GM18909 (cell line): ENCODE results near the gene ZNF532.
"Not testable (repeated sequence)": the region's sequence is repeated elsewhere in the genome, so short reads cannot be mapped to it uniquely, and the experiment has no call there.

ENCODE experiments used
- ATAC-seq: cut with Tn5 transposase; IDR thresholded peaks from one replicate; pipeline ENCODE4 v1.9.1; 2021; ENCODE audit warnings: mild to moderate bottlenecking; ENCODE audit not compliant: unreplicated experiment, poor library complexity

The ZNF532 gene, protein sequence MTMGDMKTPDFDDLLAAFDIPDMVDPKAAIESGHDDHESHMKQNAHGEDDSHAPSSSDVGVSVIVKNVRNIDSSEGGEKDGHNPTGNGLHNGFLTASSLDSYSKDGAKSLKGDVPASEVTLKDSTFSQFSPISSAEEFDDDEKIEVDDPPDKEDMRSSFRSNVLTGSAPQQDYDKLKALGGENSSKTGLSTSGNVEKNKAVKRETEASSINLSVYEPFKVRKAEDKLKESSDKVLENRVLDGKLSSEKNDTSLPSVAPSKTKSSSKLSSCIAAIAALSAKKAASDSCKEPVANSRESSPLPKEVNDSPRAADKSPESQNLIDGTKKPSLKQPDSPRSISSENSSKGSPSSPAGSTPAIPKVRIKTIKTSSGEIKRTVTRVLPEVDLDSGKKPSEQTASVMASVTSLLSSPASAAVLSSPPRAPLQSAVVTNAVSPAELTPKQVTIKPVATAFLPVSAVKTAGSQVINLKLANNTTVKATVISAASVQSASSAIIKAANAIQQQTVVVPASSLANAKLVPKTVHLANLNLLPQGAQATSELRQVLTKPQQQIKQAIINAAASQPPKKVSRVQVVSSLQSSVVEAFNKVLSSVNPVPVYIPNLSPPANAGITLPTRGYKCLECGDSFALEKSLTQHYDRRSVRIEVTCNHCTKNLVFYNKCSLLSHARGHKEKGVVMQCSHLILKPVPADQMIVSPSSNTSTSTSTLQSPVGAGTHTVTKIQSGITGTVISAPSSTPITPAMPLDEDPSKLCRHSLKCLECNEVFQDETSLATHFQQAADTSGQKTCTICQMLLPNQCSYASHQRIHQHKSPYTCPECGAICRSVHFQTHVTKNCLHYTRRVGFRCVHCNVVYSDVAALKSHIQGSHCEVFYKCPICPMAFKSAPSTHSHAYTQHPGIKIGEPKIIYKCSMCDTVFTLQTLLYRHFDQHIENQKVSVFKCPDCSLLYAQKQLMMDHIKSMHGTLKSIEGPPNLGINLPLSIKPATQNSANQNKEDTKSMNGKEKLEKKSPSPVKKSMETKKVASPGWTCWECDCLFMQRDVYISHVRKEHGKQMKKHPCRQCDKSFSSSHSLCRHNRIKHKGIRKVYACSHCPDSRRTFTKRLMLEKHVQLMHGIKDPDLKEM (N-terminal part only)

DNA sequence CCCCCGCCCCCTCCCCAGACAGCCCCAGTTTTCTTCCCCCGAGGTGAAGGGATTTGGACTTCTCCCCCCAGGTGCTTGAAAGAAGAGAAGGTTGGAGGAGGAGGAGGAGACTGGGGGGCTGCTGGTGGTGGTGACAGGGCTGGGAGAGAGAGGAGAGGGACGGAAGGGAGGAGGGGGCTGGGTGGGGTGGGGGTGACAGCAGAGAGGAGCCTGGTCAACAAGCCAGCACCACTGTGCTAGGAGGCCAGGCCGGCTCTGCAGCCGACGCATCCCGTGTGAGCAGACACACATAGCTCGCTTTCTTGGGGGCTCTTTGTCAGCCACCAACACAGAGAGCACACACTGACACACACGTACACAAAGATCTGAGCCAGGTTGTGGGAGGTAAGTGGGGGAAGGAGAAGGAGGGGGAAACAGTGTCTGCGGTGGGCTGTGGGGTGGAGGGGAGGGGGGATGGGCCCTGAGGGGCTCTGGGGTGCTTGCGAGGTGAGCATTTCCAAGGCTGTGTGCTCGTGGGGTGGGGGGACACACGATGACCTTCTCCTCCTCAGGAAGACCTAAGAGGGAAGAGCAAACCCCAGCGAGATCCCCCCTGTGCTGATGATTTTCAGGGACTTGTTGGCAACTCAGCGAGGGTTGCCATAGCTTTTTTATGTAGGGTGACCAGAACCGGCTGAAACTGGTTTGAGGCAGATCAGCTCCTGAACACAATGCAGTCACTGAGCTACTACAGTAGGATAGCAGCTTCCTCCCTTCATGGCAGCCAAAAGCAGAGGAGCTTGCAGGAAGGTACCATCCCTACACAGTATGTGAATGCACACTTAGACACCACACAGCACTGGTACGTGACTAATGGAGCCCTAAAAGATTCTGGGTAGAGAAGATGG lies at the start of gene ZNF532:
Gene ZNF532, plus strand, starts transcription at position 732 of the 887 bp plus-strand sequence. CDS start 53,411 bp downstream, outside the sequence.
- no peak for ATAC-seq

DNA sequence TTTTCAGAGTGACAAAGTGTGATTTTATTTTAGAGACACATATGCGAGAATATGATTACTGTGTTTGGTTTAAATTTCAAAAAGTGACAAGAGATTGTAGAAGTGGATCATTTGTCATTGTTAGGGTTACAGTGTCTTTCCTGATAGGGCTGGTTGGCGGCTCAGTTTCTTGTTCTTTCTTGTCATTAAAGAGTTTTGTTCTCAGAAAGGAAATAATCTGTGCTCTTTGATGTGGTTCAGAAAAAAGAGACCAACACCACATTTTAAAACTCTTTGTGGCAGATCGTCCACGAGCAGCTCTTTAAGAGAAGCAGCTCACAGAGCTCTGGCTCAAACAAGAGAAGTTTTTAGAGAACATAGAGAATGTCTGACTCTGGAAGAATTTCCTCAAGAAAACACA lies 45.6 kb upstream of the ZNF532 start:
- ATAC-seq: no peak

- ATAC-seq: no peak
Observed at GRCh38 chr18:58820251-58820650, 44.4 kb upstream of the ZNF532 start.

- ATAC-seq: no peak
Observed at GRCh38 chr18:58822944-58823343, 41.7 kb upstream of the ZNF532 start.

- no peak for ATAC-seq
Observed at GRCh38 chr18:58823412-58823811, 41.3 kb upstream of the ZNF532 start.

GRCh38 chr18:58826926-58827325 lies 37.8 kb upstream of the ZNF532 start:
- ATAC-seq: not testable (repeated sequence)

GRCh38 chr18:58827428-58827827 lies 37.2 kb upstream of the ZNF532 start:
- ATAC-seq: no peak

DNA sequence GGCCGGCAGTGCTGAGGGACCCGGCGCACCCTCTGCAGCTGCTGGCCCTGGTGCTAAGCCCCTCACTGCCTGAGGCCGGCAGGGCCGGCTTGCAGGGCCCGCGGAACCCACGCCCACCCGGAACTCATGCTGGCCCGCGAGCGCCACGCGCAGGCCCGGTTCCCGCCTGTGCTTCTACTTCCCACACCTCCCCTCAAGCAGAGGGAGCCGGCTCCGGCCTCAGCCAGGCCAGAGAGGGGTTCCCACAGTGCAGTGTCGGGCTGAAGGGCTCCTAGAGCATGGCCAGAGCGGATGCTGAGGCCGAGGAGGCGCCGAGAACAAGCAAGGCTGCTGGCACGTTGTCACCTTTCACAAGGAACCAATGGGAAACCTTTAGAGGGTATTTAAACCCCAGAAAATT lies 36.8 kb upstream of the ZNF532 start:
- ATAC-seq: no peak

- no peak for ATAC-seq
Observed at GRCh38 chr18:58828399-58829121, 36.1 kb upstream of the ZNF532 start.

- no peak for ATAC-seq
Observed at GRCh38 chr18:58829263-58829662, 35.4 kb upstream of the ZNF532 start.

GRCh38 chr18:58829886-58830285 lies 34.8 kb upstream of the ZNF532 start:
- not testable (repeated sequence) for ATAC-seq

- ATAC-seq: no peak
Observed at GRCh38 chr18:58831606-58832005, 33.1 kb upstream of the ZNF532 start.

DNA sequence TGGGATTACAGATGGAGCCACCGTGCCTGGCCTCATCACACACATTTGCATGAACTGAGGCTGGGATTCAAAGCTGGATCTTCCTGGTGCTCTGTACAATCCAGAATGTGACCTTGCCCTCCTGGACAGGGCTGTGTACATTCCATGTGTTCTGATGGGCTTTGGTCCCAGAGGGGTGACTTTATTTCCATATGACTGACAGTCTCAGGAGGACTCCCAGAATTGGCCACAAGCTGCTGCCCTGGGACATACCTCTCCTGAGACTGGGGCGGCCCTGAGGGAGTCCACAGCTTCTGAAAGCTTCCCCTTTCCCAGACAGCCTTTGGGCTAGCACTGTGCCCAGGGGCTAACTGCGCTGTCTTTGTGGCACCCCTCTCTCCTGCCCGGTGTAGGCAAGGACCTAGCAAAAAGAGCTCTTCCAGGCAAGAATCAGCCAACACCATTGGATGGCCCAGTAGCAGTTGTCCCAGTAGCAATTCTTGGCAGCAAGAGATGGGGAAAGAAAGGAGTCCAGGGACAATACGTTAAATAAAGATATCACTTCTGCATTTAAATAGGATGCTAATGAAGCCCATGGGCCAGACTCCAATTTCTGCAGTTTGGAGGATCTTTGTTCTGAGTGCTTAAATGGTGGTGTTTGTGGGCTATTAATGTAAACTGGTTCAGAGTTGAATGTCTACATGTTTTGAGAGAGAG lies 26.4 kb upstream of the ZNF532 start:
- no peak for ATAC-seq

GRCh38 chr18:58838946-58839345 lies 25.7 kb upstream of the ZNF532 start:
- no peak for ATAC-seq

DNA sequence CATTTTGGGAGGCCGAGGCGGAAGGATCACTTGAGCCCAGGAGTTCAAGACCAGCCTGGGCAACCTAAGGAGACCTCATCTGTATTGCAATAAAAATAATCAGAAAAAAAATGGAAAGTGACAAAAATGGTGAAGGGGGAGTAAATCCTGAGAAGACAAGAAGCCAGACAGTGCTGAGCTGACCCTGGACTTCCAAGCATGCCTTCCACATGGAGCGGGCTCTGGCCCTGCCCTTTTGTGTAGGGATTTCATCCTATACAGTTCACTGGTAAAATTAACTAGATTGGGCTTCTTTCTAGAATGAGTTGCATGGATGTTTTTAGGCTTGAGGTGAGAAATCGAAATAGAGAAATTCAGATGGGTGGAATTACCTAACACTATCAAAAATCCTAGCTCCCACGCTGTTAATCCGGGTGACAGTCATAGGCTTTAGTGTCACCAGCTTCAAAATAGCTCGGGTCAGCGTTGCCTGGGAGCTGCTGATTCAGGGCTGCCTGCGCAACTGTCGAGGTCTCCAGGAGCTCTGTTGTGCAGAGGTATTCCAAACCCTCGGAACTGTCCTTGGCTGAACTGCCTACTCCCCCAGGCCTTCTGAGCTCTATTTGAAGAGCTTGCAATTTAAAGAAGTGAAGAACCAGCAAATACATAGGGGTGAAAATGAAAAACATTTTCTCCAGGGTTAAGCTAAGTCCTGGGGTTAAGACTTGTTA lies 21.5 kb upstream of the ZNF532 start:
- no peak for ATAC-seq

- ATAC-seq: no peak
Observed at GRCh38 chr18:58843688-58844035, 21.0 kb upstream of the ZNF532 start.

- no peak for ATAC-seq
Observed at GRCh38 chr18:58844871-58845270, 19.8 kb upstream of the ZNF532 start.
